Measurements from ENCODE around the gene HLCS.

HLCS gene

GRCh38 chr21:36835383-36835795, 131.1 kb downstream of the HLCS start (continued):
- TF ChIP-seq ZNF704 (tag by site-specific recombination; IDR thresholded peaks at IDR 0.05) = no peak
- TF ChIP-seq ZSCAN16 (tag by site-specific recombination; IDR thresholded peaks at IDR 0.05) = no peak
- no peak for TF ChIP-seq ZNF530 (tag by site-specific recombination; IDR thresholded peaks at IDR 0.05; ENCODE audit: low read depth)
- no peak for TF ChIP-seq ZNF776 (tag by site-specific recombination; IDR thresholded peaks at IDR 0.05; ENCODE audit: borderline replicate concordance)
- TF ChIP-seq ZNF394 (tag by site-specific recombination; IDR thresholded peaks at IDR 0.05; ENCODE audit: borderline replicate concordance) = peak; percentile 73; the same call in 1 of the 2 replicates
- peak; percentile 59 for TF ChIP-seq GLIS1 (tag by site-specific recombination; IDR thresholded peaks at IDR 0.05)
- TF ChIP-seq ZNF148 (tag by site-specific recombination; IDR thresholded peaks at IDR 0.05; ENCODE audit: borderline replicate concordance) = no peak
- TF ChIP-seq ZNF239 (tag by site-specific recombination; IDR thresholded peaks at IDR 0.05) = no peak
- no peak for TF ChIP-seq ZNF302 (tag by site-specific recombination; IDR thresholded peaks at IDR 0.05; ENCODE audit: low read depth)
- peak; percentile 63 for TF ChIP-seq PATZ1 (tag by site-specific recombination; IDR thresholded peaks at IDR 0.05)
- no peak for TF ChIP-seq ZNF791 (tag by site-specific recombination; IDR thresholded peaks at IDR 0.05)
- no peak for TF ChIP-seq ZNF518A (tag by site-specific recombination; conservative IDR thresholded peaks at IDR 0.05; ENCODE audit: low read depth)
- TF ChIP-seq ZFP37 (tag by site-specific recombination; IDR thresholded peaks at IDR 0.05) = no peak
- peak; percentile 71; the same call in 1 of the 2 replicates for TF ChIP-seq PRDM10 (tag by site-specific recombination; IDR thresholded peaks at IDR 0.05)
- TF ChIP-seq HIC1 (tag by site-specific recombination; IDR thresholded peaks at IDR 0.05) = no peak
- no peak for TF ChIP-seq ZNF146 (tag by site-specific recombination; IDR thresholded peaks at IDR 0.05)
- no peak for TF ChIP-seq ZNF549 (tag by site-specific recombination; IDR thresholded peaks at IDR 0.05)
- no peak for TF ChIP-seq ZFP41 (tag by site-specific recombination; IDR thresholded peaks at IDR 0.05; ENCODE audit: borderline replicate concordance)
- no peak for TF ChIP-seq ZNF521 (tag by site-specific recombination; IDR thresholded peaks at IDR 0.05)
